Activated CD4-positive, CD25-positive, alpha-beta regulatory T cell treated with anti-CD3 and anti-CD28 coated beads, Interleukin-2, amount 50 U/mL, for 72 hours (primary cell): ENCODE measurements around the gene CBX8.

Experiments used
- DNase-seq: peaks from one replicate; pipeline ENCODE4 v3.0.0; 2021

The CBX8 gene

DNA sequence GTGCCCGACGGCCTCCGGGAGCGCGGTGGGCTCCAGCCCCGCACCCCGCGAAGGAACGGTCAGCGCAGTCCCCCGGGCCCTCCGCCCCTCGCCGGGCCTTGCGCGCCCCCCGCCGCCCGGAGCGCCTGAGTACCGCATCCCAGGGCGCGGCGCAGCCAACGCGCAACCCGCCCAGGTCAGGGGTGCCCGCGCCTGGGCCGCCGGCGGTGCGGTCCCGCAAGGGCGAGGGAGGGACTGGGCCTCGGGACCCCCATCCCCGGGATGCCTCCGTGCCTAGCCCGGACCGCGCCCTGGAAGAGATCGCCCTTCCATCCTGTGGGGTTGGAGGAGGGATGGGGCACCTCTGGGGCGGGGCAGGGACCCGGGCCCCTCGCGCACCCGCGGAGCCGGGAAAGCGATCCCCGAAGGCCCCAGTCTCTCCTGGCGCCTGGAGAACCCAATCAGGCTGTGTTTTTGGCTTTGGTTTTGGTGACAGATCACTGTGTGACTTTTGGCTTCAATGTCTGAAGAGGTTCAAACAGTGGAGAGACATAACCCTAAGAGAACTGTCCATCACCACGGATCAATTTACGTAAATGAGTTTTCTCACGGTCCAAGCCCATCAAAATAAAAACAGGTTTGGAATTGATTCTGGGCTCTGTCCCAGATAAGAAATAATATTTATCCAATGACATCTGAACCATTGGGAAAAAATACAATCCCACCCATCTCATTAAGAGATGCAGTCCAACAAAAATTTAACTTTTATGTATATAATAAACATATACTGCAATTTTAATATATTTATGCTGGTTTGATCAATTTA is 48.4 kb downstream of the CBX8 start:
- no peak for DNase-seq

DNA sequence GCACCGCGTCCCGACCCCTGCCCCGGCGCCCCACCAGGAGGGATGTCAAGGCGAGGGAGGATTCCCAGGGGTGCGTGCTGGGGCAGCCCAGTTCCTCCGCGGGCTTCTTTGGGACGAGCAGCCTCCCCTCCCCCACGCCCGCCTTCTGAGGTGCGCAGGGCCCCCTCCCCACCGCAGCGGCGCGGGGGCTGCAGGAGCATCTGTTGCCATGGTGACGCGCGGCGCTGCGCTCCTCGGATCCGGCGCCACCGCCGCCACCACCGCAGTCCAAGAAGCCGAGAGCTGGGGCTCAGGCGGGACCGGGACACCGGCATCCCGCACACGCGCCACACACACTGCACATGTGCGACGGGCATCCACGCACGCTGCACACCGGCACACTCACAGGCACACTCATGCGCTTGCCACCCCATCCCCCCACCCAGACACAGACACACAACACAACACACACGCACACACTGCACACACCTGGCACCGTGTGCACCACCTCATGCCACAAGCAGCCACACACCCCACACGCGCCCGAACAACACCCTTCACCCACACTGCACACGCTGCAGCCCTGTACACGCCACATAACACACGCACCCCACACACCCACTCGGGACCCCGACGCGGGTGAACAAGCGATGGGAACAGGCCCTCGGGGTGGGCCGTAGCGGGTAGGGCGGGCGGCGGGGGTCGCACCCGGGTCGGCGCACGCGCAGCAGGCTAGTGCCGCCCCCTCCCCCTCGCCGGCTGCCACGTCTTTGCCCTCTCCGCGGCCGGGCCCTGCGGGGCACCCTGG is 49.2 kb downstream of the CBX8 start:
- DNase-seq, result no peak

DNA sequence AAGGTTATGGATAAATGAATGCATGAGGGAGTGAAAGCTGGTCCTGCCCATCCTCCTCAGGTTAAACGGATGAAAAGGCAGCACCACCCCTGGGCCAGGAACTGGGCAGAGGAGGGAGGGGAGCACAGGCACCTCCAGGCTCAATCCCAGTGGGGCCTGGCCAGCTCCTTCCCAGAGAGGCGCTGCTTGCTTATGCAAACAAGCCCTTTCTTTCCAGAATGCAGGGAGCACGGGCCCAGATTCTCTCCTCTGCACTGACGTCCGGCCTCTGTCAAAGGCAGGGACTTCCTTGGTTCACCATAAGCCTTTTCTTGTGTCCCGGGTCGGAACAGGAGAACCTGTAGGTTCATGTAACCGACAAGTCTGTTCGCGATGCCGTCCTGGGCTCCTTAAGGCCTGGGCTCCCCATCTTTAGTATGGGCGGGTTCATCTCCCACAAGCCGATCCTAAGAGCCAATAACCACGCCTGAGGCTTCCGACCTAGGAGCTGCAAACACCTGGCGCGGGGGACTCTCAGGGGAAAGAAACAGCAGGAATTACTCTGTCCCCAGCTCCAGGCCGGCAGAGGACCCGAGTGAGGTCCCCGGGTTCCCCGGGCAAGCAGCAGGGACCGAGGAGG is 49.9 kb downstream of the CBX8 start:
- DNase-seq, result no peak

DNA sequence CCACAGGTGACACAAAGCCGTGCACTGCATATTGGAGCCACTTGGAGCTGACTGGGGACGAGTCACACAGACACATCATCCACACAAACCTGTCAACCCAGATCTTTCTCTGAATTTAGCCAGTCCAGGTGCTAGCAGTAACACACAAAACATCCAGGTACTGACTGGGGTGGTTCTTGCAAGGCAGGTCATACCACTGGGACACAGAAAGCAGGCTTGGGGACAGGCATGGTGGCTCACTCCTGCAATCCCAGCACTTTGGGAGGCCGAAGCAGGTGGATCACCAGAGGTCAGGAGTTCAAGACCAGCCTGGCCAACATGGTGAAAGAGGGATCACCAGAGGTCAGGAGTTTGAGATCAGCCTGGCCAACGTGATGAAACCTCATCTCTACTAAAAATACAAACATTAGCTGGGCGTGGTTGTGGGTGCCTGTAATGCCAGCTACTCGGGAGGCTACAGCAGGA is 51.2 kb downstream of the CBX8 start:
- DNase-seq, result no peak

DNA sequence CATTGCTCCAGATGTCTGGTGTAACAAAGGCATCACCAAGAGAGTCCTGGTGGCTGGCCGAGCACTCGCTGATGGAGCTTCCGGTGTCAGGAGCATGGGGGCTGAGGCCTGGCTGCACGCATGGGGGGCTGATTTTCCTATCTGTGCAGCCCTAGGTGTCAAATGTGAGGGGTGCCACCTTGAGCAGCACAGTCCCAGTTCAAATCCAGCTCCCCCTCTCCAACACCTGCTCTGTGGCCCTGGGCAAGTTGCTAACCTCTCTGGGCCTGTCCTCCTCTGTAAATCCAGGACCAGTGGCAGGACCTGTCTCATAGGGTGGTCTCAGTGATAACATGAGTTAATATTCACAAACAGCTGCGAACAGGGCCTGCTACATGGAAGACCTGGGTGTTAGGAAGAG is 53.3 kb downstream of the CBX8 start:
- no peak for DNase-seq

DNA sequence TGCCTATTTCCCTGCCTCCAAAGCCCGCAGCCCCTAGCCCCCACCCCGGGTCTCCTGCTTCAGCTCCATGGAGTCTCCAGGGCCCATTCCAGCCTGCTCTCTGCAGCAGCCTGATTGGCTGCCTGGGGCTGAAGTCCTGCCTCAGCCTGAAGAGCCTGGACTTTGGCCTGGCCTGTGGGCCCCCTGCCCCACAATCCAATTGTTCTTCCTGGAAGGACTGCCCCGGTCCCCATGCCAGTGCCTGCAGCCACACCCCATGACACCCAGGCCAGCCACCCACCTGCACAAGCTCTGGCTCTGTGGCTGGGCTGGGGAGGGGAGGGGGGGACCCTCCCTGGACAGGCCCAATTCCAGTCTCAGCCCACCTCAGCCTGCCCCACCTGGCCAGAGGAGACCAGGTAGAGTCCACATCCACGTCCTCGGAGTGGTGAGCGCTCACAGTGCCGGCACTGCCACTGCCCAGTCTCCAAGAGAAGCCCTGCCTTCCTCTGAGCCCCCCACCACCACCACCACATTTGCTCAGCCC is 53.9 kb downstream of the CBX8 start:
- DNase-seq, result no peak

DNA sequence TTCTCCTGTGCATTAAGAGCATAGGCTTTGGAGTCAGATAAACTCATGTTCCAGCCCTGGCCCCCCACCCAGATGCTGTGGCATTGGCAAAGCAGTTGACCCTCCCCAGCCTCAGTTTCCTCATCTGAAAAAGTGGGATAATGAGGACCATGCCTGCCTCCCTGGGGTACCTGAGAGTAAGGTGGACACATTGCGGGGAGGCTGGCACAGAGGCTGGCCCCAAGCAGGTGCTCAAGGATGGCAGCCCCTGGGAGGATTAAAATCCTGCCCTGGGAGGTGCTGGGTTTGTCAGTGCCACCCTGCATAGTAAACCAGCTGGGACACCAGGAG is 54.3 kb downstream of the CBX8 start:
- no peak for DNase-seq
